ENCODE measurements around the gene NUP153. TPM values are rescaled to one million over a fixed set of nuclear protein-coding genes. Genes with fewer than 3 reads are reported as not detected.

The NUP153 gene
- total RNA-seq, 1 donor from 2014 or later, result 30.5 TPM

GRCh38 chr6:17716221-17716620 is 9.5 kb upstream of the NUP153 start:
- H3K4me1 ChIP-seq, result no peaks in the 10 kb centered on the region
- ATAC-seq (no peak), DNase-seq (no peak)
- no peaks in the 10 kb centered on the region for H3K9me3 ChIP-seq
- no peak for TF ChIP-seq CTCF (IDR thresholded peaks at IDR 0.05)
- no peaks in the 10 kb centered on the region for H3K27me3 ChIP-seq (ENCODE audit: low read depth)
- no peaks in the 10 kb centered on the region for H3K36me3 ChIP-seq
- H3K4me3 ChIP-seq, result no peak overlapping the region
- intact Hi-C loops (cut with DNase I), result no loop called here
- H3K27ac ChIP-seq, result no peak overlapping the region

- Histone ChIP-seq H3K4me1 (no peaks in the 10 kb centered on the region), H3K36me3 (no peaks in the 10 kb centered on the region), H3K27me3 (ENCODE audit: low read depth) (no peaks in the 10 kb centered on the region), H3K4me3 (no peak overlapping the region), H3K27ac (no peak overlapping the region), H3K9me3 (no peaks in the 10 kb centered on the region)
- intact Hi-C loops (cut with DNase I), result no loop called here
- TF ChIP-seq CTCF (IDR thresholded peaks at IDR 0.05), result no peak
- DNase-seq (no peak), ATAC-seq (peak; percentile 40 to 43)
These were observed 8.4 kb upstream of the NUP153 start for GRCh38 chr6:17714879-17715851.

GRCh38 chr6:17714177-17714576 is 7.5 kb upstream of the NUP153 start:
- no peaks in the 10 kb centered on the region for H3K36me3 ChIP-seq

GRCh38 chr6:17712576-17712975 is 5.9 kb upstream of the NUP153 start:
- no peak for TF ChIP-seq CTCF (IDR thresholded peaks at IDR 0.05)
- Histone ChIP-seq H3K9me3 (no peaks in the 10 kb centered on the region), H3K36me3 (no peaks in the 10 kb centered on the region), H3K4me3 (no peak overlapping the region), H3K4me1 (no peaks in the 10 kb centered on the region), H3K27ac (no peak overlapping the region), H3K27me3 (ENCODE audit: low read depth) (no peaks in the 10 kb centered on the region)
- intact Hi-C loops (cut with DNase I), result no loop called here
- DNase-seq (no peak), ATAC-seq (no peak)

More at GRCh38 chr6:17714177-17714576, 7.5 kb upstream of the NUP153 start:
- no peaks in the 10 kb centered on the region for H3K9me3 ChIP-seq
- intact Hi-C loops (cut with DNase I), result no loop called here
- no peaks in the 10 kb centered on the region for H3K27me3 ChIP-seq (ENCODE audit: low read depth)
- DNase-seq, result no peak
- H3K4me3 ChIP-seq, result no peak overlapping the region
- no peaks in the 10 kb centered on the region for H3K4me1 ChIP-seq
- ATAC-seq, result no peak
- H3K27ac ChIP-seq, result no peak overlapping the region
- no peak for TF ChIP-seq CTCF (IDR thresholded peaks at IDR 0.05)

GRCh38 chr6:17710331-17710730 is 3.6 kb upstream of the NUP153 start:
- no peak for ATAC-seq
- TF ChIP-seq CTCF (IDR thresholded peaks at IDR 0.05), result no peak
- H3K9me3 ChIP-seq, result no peaks in the 10 kb centered on the region

More at GRCh38 chr6:17710331-17710730, 3.6 kb upstream of the NUP153 start:
- peaks cover 5% of the 10 kb centered on the region for H3K4me1 ChIP-seq
- intact Hi-C loops (cut with DNase I), result no loop called here
- DNase-seq, result no peak
- H3K27ac ChIP-seq, result no peak overlapping the region
- no peaks in the 10 kb centered on the region for H3K27me3 ChIP-seq (ENCODE audit: low read depth)
- no peaks in the 10 kb centered on the region for H3K36me3 ChIP-seq
- no peak overlapping the region for H3K4me3 ChIP-seq

Data from lower lobe of right lung (tissue), 2 donors.